Erythroblast (primary cell): ENCODE results near the gene ETV1.

ENCODE experiments used
- DNase-seq, 2 experiments: peaks; one replicate each; lab custom pipeline; 2025; lab: John Stamatoyannopoulos, UW
- GATA1 ChIP-seq: IDR thresholded peaks from 2 replicates; pipeline ENCODE4 v1.6.1; 2011; ENCODE audit warnings: low read depth, mild to moderate bottlenecking, control low read depth, low read length, moderate library complexity
- POLR2A ChIP-seq: IDR thresholded peaks from 2 replicates; pipeline ENCODE4 v1.6.1; 2011; ENCODE audit warnings: mild to moderate bottlenecking, low read length

ETV1 gene

GRCh38 chr7:13991791-13992595 is 2.5 kb upstream of the ETV1 start:
- no peak for TF ChIP-seq GATA1
- no peak for TF ChIP-seq POLR2A
- no peak for DNase-seq

GRCh38 chr7:13990984-13991790 is 1.7 kb upstream of the ETV1 start:
- TF ChIP-seq GATA1 (no peak), POLR2A (no peak)

GRCh38 chr7:13990319-13990983 is 985 bp upstream of the ETV1 start:
- TF ChIP-seq GATA1 (no peak), POLR2A (no peak)
- DNase-seq, result peak; percentile 54 to 55

More at GRCh38 chr7:13990984-13991790, 1.7 kb upstream of the ETV1 start:
- peak; percentile 88 to 92 for DNase-seq

- TF ChIP-seq POLR2A (no peak), GATA1 (no peak)
- DNase-seq, result no peak
These were observed 461 bp upstream of the ETV1 start for GRCh38 chr7:13989949-13990305.

- no peak for TF ChIP-seq POLR2A
- TF ChIP-seq GATA1, result no peak
- peak in 1 of 2 experiments; percentile 15 for DNase-seq
These were observed 738 bp downstream of the ETV1 start for GRCh38 chr7:13988731-13989125.

GRCh38 chr7:13988065-13988464 is 1.4 kb downstream of the ETV1 start:
- TF ChIP-seq POLR2A (no peak), GATA1 (no peak)

GRCh38 chr7:13987395-13987794 is 2.1 kb downstream of the ETV1 start:
- no peak for DNase-seq
- TF ChIP-seq GATA1 (no peak), POLR2A (no peak)

More at GRCh38 chr7:13988065-13988464, 1.4 kb downstream of the ETV1 start:
- DNase-seq, result no peak

- TF ChIP-seq GATA1 (no peak), POLR2A (no peak)
- no peak for DNase-seq
These were observed 3.3 kb downstream of the ETV1 start for GRCh38 chr7:13986208-13986607.

- TF ChIP-seq POLR2A, result no peak
- TF ChIP-seq GATA1, result no peak
- DNase-seq, result no peak
These were observed 4.4 kb downstream of the ETV1 start for GRCh38 chr7:13984831-13985685.

- no peak for DNase-seq
- TF ChIP-seq POLR2A (no peak), GATA1 (no peak)
These were observed 5.4 kb downstream of the ETV1 start for GRCh38 chr7:13984061-13984460.

GRCh38 chr7:13982940-13983677 is 6.4 kb downstream of the ETV1 start:
- DNase-seq, result no peak
- TF ChIP-seq POLR2A (no peak), GATA1 (no peak)

GRCh38 chr7:13981070-13981469 is 8.4 kb downstream of the ETV1 start:
- no peak for TF ChIP-seq POLR2A
- no peak for TF ChIP-seq GATA1
- peak in 1 of 2 experiments; percentile 3 for DNase-seq
